ENCODE results near the gene MSI2. TPM values are rescaled to one million over a fixed set of nuclear protein-coding genes. Genes with fewer than 3 reads are reported as not detected.

Gene MSI2
- total RNA-seq, 2 experiments from 2014 or later = 131 to 164 TPM

- intact Hi-C loops (cut with micrococcal nuclease; ENCODE audit: unreplicated experiment) = no loop called here
- no peak for TF ChIP-seq EZH2phosphoT487 (IDR thresholded peaks at IDR 0.05; ENCODE audit: borderline replicate concordance, low read depth, low read length)
- no peak for TF ChIP-seq CTCF (conservative IDR thresholded peaks at IDR 0.05; ENCODE audit: low read length)
- DNase-seq (ENCODE audit: low spot score) = no peak
- no TSS peak for BruUV-seq (replicated peaks)
- Histone ChIP-seq H3K4me1 (ENCODE audit: insufficient read depth, low read length, poor library complexity, severe bottlenecking) (peaks cover 13% of the 10 kb centered on the region), H4K20me1 (ENCODE audit: insufficient read depth, low read length) (no peaks in the 10 kb centered on the region), H3K4me3 (ENCODE audit: low read depth, low read length, poor library complexity, severe bottlenecking) (no peak overlapping the region), H3K9me3 (ENCODE audit: low read length) (no peaks in the 10 kb centered on the region), H3K36me3 (ENCODE audit: insufficient read depth, low read length) (no peaks in the 10 kb centered on the region), H3K9me2 (ENCODE audit: insufficient read depth, low read length) (no peaks in the 10 kb centered on the region), H3K27ac (ENCODE audit: low read depth, low read length, poor library complexity, severe bottlenecking) (no peak overlapping the region), H2AFZ (ENCODE audit: low read length) (no peak overlapping the region), H3K79me2 (ENCODE audit: insufficient read depth, low read depth, low read length) (no peaks in the 10 kb centered on the region), H3K4me2 (ENCODE audit: low read length) (no peak overlapping the region)
- POLR2A ChIA-PET = interaction anchor here (1.0 kb wide), 1 partner anchor 62 kb away, joined by 4 read pairs; no protein-coding TSS in a partner anchor
- CTCF ChIA-PET (ENCODE audit: unreplicated experiment) = no interaction called here
These were observed 237.3 kb downstream of the MSI2 start for GRCh38 chr17:57493625-57494024.

GRCh38 chr17:57494443-57494842 is 238.1 kb downstream of the MSI2 start:
- no peak for DNase-seq (ENCODE audit: low spot score)
- no TSS peak for BruUV-seq (replicated peaks)
- POLR2A ChIA-PET = interaction anchor here (0.5 kb wide), 1 partner anchor 279 kb away, joined by 3 read pairs; no protein-coding TSS in a partner anchor
- Histone ChIP-seq H3K4me1 (ENCODE audit: insufficient read depth, low read length, poor library complexity, severe bottlenecking) (peaks cover 22% of the 10 kb centered on the region), H3K27ac (ENCODE audit: low read depth, low read length, poor library complexity, severe bottlenecking) (no peak overlapping the region), H3K9me2 (ENCODE audit: insufficient read depth, low read length) (no peaks in the 10 kb centered on the region), H2AFZ (ENCODE audit: low read length) (no peak overlapping the region), H4K20me1 (ENCODE audit: insufficient read depth, low read length) (no peaks in the 10 kb centered on the region), H3K4me2 (ENCODE audit: low read length) (no peak overlapping the region), H3K79me2 (ENCODE audit: insufficient read depth, low read depth, low read length) (no peaks in the 10 kb centered on the region), H3K9me3 (ENCODE audit: low read length) (no peaks in the 10 kb centered on the region), H3K4me3 (ENCODE audit: low read depth, low read length, poor library complexity, severe bottlenecking) (no peak overlapping the region), H3K36me3 (ENCODE audit: insufficient read depth, low read length) (no peaks in the 10 kb centered on the region)
- intact Hi-C loops (cut with micrococcal nuclease; ENCODE audit: unreplicated experiment) = no loop called here
- no peak for TF ChIP-seq CTCF (conservative IDR thresholded peaks at IDR 0.05; ENCODE audit: low read length)
- CTCF ChIA-PET (ENCODE audit: unreplicated experiment) = no interaction called here

GRCh38 chr17:57495771-57496170 is 239.4 kb downstream of the MSI2 start:
- H3K79me2 ChIP-seq (ENCODE audit: insufficient read depth, low read depth, low read length) = no peaks in the 10 kb centered on the region
- POLR2A ChIA-PET = interaction anchor here (0.7 kb wide), 1 partner anchor 168 kb away, joined by 3 read pairs; no protein-coding TSS in a partner anchor
- intact Hi-C loops (cut with micrococcal nuclease; ENCODE audit: unreplicated experiment) = no loop called here
- peaks cover 19% of the 10 kb centered on the region for H3K4me1 ChIP-seq (ENCODE audit: insufficient read depth, low read length, poor library complexity, severe bottlenecking)
- DNase-seq (ENCODE audit: low spot score) = no peak
- H2AFZ ChIP-seq (ENCODE audit: low read length) = no peak overlapping the region
- H3K9me2 ChIP-seq (ENCODE audit: insufficient read depth, low read length) = no peaks in the 10 kb centered on the region
- no peak overlapping the region for H3K4me2 ChIP-seq (ENCODE audit: low read length)
- BruUV-seq (replicated peaks) = no TSS peak
- H3K4me3 ChIP-seq (ENCODE audit: low read depth, low read length, poor library complexity, severe bottlenecking) = no peak overlapping the region
- CTCF ChIA-PET (ENCODE audit: unreplicated experiment) = no interaction called here
- H3K36me3 ChIP-seq (ENCODE audit: insufficient read depth, low read length) = no peaks in the 10 kb centered on the region
- H3K9me3 ChIP-seq (ENCODE audit: low read length) = no peaks in the 10 kb centered on the region
- no peak overlapping the region for H3K27ac ChIP-seq (ENCODE audit: low read depth, low read length, poor library complexity, severe bottlenecking)
- H4K20me1 ChIP-seq (ENCODE audit: insufficient read depth, low read length) = no peaks in the 10 kb centered on the region
- TF ChIP-seq CTCF (conservative IDR thresholded peaks at IDR 0.05; ENCODE audit: low read length) (no peak), EZH2phosphoT487 (IDR thresholded peaks at IDR 0.05; ENCODE audit: borderline replicate concordance, low read depth, low read length) (no peak)
